Hematopoietic multipotent progenitor cell treated with erythropoietin and hydrocortisone succinate and interleukin-3 and kit ligand, for 8 days (in vitro differentiated cells): ENCODE measurements around the gene COL5A2.

ENCODE experiments used
- DNase-seq: peaks from one replicate; pipeline ENCODE4 v3.0.0-alpha.2; 2015

COL5A2 gene

GRCh38 chr2:189047171-189047888, 132.2 kb downstream of the COL5A2 start:
- no peak for DNase-seq

- no peak for DNase-seq
Measured at GRCh38 chr2:189046320-189046719, 133.2 kb downstream of the COL5A2 start.

GRCh38 chr2:189045836-189046235, 133.7 kb downstream of the COL5A2 start:
- DNase-seq: no peak

GRCh38 chr2:189037518-189037917, 142.0 kb downstream of the COL5A2 start:
- DNase-seq: no peak

GRCh38 chr2:189024901-189025618, 154.5 kb downstream of the COL5A2 start:
- peak; percentile 6 for DNase-seq

GRCh38 chr2:189022492-189022891, 157.1 kb downstream of the COL5A2 start:
- no peak for DNase-seq

- DNase-seq: no peak
Measured at GRCh38 chr2:189022053-189022481, 157.5 kb downstream of the COL5A2 start.

- no peak for DNase-seq
Measured at GRCh38 chr2:189020179-189020578, 159.4 kb downstream of the COL5A2 start.

- no peak for DNase-seq
Measured at GRCh38 chr2:189018631-189019030, 160.9 kb downstream of the COL5A2 start.

GRCh38 chr2:189016311-189016861, 163.2 kb downstream of the COL5A2 start:
- DNase-seq: no peak

GRCh38 chr2:189015359-189015758, 164.2 kb downstream of the COL5A2 start:
- DNase-seq: no peak

- DNase-seq: no peak
Measured at GRCh38 chr2:189014449-189015138, 165.0 kb downstream of the COL5A2 start.

GRCh38 chr2:189013671-189014448, 165.7 kb downstream of the COL5A2 start:
- no peak for DNase-seq

GRCh38 chr2:189013031-189013430, 166.5 kb downstream of the COL5A2 start:
- DNase-seq: no peak

- DNase-seq: no peak
Measured at GRCh38 chr2:189012351-189012750, 167.2 kb downstream of the COL5A2 start.

GRCh38 chr2:189010536-189010935, 169.0 kb downstream of the COL5A2 start:
- DNase-seq: no peak

- DNase-seq: no peak
Measured at GRCh38 chr2:189008555-189009262, 170.9 kb downstream of the COL5A2 start.

- DNase-seq: no peak
Measured at GRCh38 chr2:189002079-189002478, 177.5 kb downstream of the COL5A2 start.

GRCh38 chr2:189000221-189000620, 179.3 kb downstream of the COL5A2 start:
- DNase-seq: no peak

- no peak for DNase-seq
Measured at GRCh38 chr2:188997263-188997662, 182.3 kb downstream of the COL5A2 start.

GRCh38 chr2:188993247-188993646, 186.3 kb downstream of the COL5A2 start:
- DNase-seq: no peak

GRCh38 chr2:188986839-188987238, 192.7 kb downstream of the COL5A2 start:
- no peak for DNase-seq
